Ovary (tissue), 9 donors: ENCODE data around the gene ESAM. TPM values are rescaled to one million over a fixed set of nuclear protein-coding genes. Genes with fewer than 3 reads are reported as not detected.

Experiments
- DNase-seq, 5 donors: peaks; one replicate each; pipeline ENCODE4 v3.0.0-alpha.2; 2019 to 2020
- H3K27ac ChIP-seq, 2 donors: fragments of 200-600 bp; one replicate each; pipeline versions ENCODE4 v1.5.1 to v1.8.0; 2019 to 2022
- H3K27me3 ChIP-seq: fragments of 200-600 bp; one replicate; pipeline ENCODE4 v1.8.0; 2022
- H3K36me3 ChIP-seq: fragments of 200-600 bp; sonication (generic); one replicate; pipeline ENCODE4 v1.5.1; 2019
- H3K4me1 ChIP-seq: one replicate; pipeline ENCODE4 v1.8.1; 2013; ENCODE audit warnings: mild to moderate bottlenecking, moderate library complexity; ENCODE audit not compliant: insufficient read depth
- H3K4me3 ChIP-seq: fragments of 200-600 bp; sonication (generic); one replicate; pipeline ENCODE4 v1.5.1; 2017
- H3K9me3 ChIP-seq, 2 donors: fragments of 200-600 bp in 1 of 2; sonication (generic) in 1 of 2; one replicate each; pipeline versions ENCODE4 v1.5.1 to v1.8.1; 2013 to 2019; ENCODE audit warnings: mild to moderate bottlenecking in 1 of 2, moderate library complexity in 1 of 2
- CTCF ChIP-seq, 3 donors: fragments of 450-650 bp in 2 of 3; fragments of 200-600 bp in 1 of 3; IDR thresholded peaks; one replicate each; pipeline versions ENCODE4 v1.5.1 to v1.8.0; 2016 to 2022; ENCODE audit warnings: antibody characterized with exemption in 3 of 3, mild to moderate bottlenecking in 1 of 3
- EP300 ChIP-seq: sonication (generic); formaldehyde crosslinking; IDR thresholded peaks from one replicate; pipeline ENCODE4 v1.6.1; 2017; ENCODE audit warnings: antibody characterized with exemption
- POLR2A ChIP-seq: fragments of 450-650 bp; IDR thresholded peaks from one replicate; pipeline ENCODE4 v1.6.1; 2017; ENCODE audit warnings: antibody characterized with exemption, mild to moderate bottlenecking, moderate library complexity
- WGBS, 3 donors: extraction: QIAGEN DNeasy Blood & Tissue Kit in 1 of 3; methylation state at CpG; one replicate each; pipeline versions ENCODE4 v1.1.5 to v1.1.7; 2013 to 2017; 5-methylcytosine and 5-hydroxymethylcytosine counted together
- intact Hi-C, 4 donors: fragments of 100-400 bp; cut with DNase I; formaldehyde crosslinking; loops; one replicate each; pipeline versions ENCODE4 v1.11.0 to v1.15.1; 2022 to 2023
- polyA plus RNA-seq, 2 donors: library from polyadenylated mRNA; stranded (reverse); fragments of 200-250 nt in 1 of 2; fragments of 350-450 nt in 1 of 2; fragmentation: Illumina TruSeq in 1 of 2; extraction: RNeasy Lipid Tissue Mini Kit (QIAGEN cat#74804) in 1 of 2; gene quantifications; one replicate each; pipeline ENCODE4 v1.2.3, GENCODE V29; 2013 to 2014
- total RNA-seq, 7 donors: library from RNA; depleted of rRNA in 2 of 7; stranded (reverse); fragments of >200 nt in 2 of 7; fragmentation: NEBNext Ultra II Directional in 3 of 7; extraction: Animal tissue kit (Norgen Biotek cat#: 25700) in 3 of 7; gene quantifications; one replicate each; pipeline versions ENCODE4 v1.1.0 to v1.2.4, GENCODE V29; 2016 to 2023
- donor health status: DM: no; HTN: no; CAD: no; lungs with moderate emphysema.
- donor health status: DM: no; HTN: no; CAD: no.
- donor health status: Bipolar disorder and iron deficiency.
- donor health status: DM: yes; HTN: yes; CAD: no.
- donor health status: DM: no; HTN: no; CAD: no.
- donor health status: DM: yes; HTN: yes; CAD: no.

The ESAM gene
- total and polyA plus RNA-seq, 9 donors: 7.3 to 46.6 (median 11.2) TPM

- H3K4me1 ChIP-seq: peaks cover 4% of the 10 kb centered on the region
Measured at GRCh38 chr11:124759266-124760204, 2.6 kb downstream of the ESAM start.

GRCh38 chr11:124758355-124759265 is 3.5 kb downstream of the ESAM start:
- WGBS, 3 donors: 6% methylated on average over 53 of the region's 53 CpGs
- H3K36me3 ChIP-seq: no peaks in the 10 kb centered on the region
- TF ChIP-seq EP300: no peak
- peak in 2 of 3 donors; percentile 33 to 51 for TF ChIP-seq CTCF (IDR thresholded peaks at IDR 0.05)
- intact Hi-C loops: no loop called here
- peak overlapping the region; percentile 1 for H3K4me3 ChIP-seq
- H3K9me3 ChIP-seq: no peaks in the 10 kb centered on the region
- H3K27ac ChIP-seq: no peak overlapping the region
- DNase-seq: peak in 4 of 5 donors; percentile 40 to 70 (median 59)
- peaks cover 4% of the 10 kb centered on the region for H3K4me1 ChIP-seq
- H3K27me3 ChIP-seq: peaks cover 7% of the 10 kb centered on the region

More at GRCh38 chr11:124759266-124760204, 2.6 kb downstream of the ESAM start:
- no peak for TF ChIP-seq CTCF (IDR thresholded peaks at IDR 0.05)
- no peak for TF ChIP-seq EP300
- no peak for TF ChIP-seq POLR2A
- intact Hi-C loops: loop anchor here in 3 of 4 donors (5.0 to 10.0 kb wide), 3 partner anchors 78 to 92 kb away; no protein-coding TSS in a partner anchor
- peak overlapping the region; percentile 9 to 19 for H3K27ac ChIP-seq
- no peak for DNase-seq
- H3K27me3 ChIP-seq: peaks cover 7% of the 10 kb centered on the region
- peak overlapping the region; percentile 15 for H3K4me3 ChIP-seq
- H3K36me3 ChIP-seq: no peaks in the 10 kb centered on the region
- no peaks in the 10 kb centered on the region for H3K9me3 ChIP-seq
- WGBS, 3 donors: 10 to 16% (median 10%) methylated on average over 43 to 52 of the region's 52 CpGs

- 37 to 41% (median 39%) methylated on average over 3 of the region's 3 CpGs for WGBS, 3 donors
- Histone ChIP-seq H3K36me3 (no peaks in the 10 kb centered on the region), H3K4me3 (no peak overlapping the region), H3K27ac (no peak overlapping the region), H3K9me3 (no peaks in the 10 kb centered on the region), H3K4me1 (peaks cover 4% of the 10 kb centered on the region), H3K27me3 (peaks cover 7% of the 10 kb centered on the region)
- intact Hi-C loops: no loop called here
- TF ChIP-seq POLR2A (no peak), CTCF (IDR thresholded peaks at IDR 0.05) (no peak), EP300 (no peak)
- DNase-seq: no peak
Measured at GRCh38 chr11:124757320-124757719, 4.8 kb downstream of the ESAM start.

GRCh38 chr11:124756753-124757227 is 5.3 kb downstream of the ESAM start:
- TF ChIP-seq EP300: no peak
- no peak for TF ChIP-seq CTCF (IDR thresholded peaks at IDR 0.05)
- TF ChIP-seq POLR2A: no peak
- Histone ChIP-seq H3K4me3 (no peak overlapping the region), H3K4me1 (peaks cover 6% of the 10 kb centered on the region), H3K36me3 (no peaks in the 10 kb centered on the region), H3K27me3 (peaks cover 7% of the 10 kb centered on the region), H3K9me3 (no peaks in the 10 kb centered on the region), H3K27ac (no peak overlapping the region)
- WGBS, 3 donors: 15 to 17% (median 17%) methylated on average over 6 of the region's 6 CpGs
- no peak for DNase-seq
- intact Hi-C loops: no loop called here
